K562 (cell line): ENCODE results near the gene PAX2. TPM values are rescaled to one million over a fixed set of nuclear protein-coding genes. Genes with fewer than 3 reads are reported as not detected.

ENCODE experiments used
- ATAC-seq: fragments of 200-7000 bp; cut with Tn5 transposase; 3 replicates; pipeline ENCODE4 v1.9.1; 2020; ENCODE audit warnings: moderate library complexity
- BruUV-seq: library from RNA; stranded (reverse); fragments of 400-500 nt; replicated peaks from 2 replicates; lab custom pipeline; 2021; lab: Mats Ljungman, UMichigan
- CTCF ChIA-PET: fragments of 300-600 bp; formaldehyde crosslinking; extraction: SDS; loops from one replicate; lab custom pipeline; 2021; ENCODE audit warnings: low intra/inter-chr PET ratio; lab: Yijun Ruan, JAX
- POLR2A ChIA-PET: fragments of 300-600, 350-650 bp; sonication (Branson Sonifier 250); formaldehyde crosslinking; extraction: SDS; loops from one replicate; lab custom pipeline; 2021; ENCODE audit warnings: antibody characterized with exemption, inconsistent platforms; lab: Yijun Ruan, JAX
- DNase-seq, 4 experiments: peaks; one replicate each; pipeline versions ENCODE4 v3.0.0 to v3.0.0-alpha.2; 2011 to 2018; ENCODE audit warnings: low spot score in 3 of 4, mixed read lengths in 3 of 4; ENCODE audit errors: extremely low read depth in 1 of 4
- FAIRE-seq: peaks from 2 replicates; lab custom pipeline; 2011; peaks lifted over from hg19 to GRCh38; lab: Jason Lieb, UNC
- H2AFZ ChIP-seq: 2 replicates; pipeline ENCODE4 v1.6.0; 2011; ENCODE audit warnings: low read depth, low read length, control low read depth, inconsistent platforms
- H3K27ac ChIP-seq: fragments of 200-600 bp; 3 replicates; pipeline ENCODE4 v1.8.0; 2011; ENCODE audit warnings: low read depth, mild to moderate bottlenecking, control low read depth, inconsistent platforms, low read length, moderate library complexity, mixed read lengths; ENCODE audit errors: extremely low read depth
- H3K27me3 ChIP-seq, 2 experiments: fragments of 300-600 bp in 1 of 2; 2 replicates in 1 of 2; 3 replicates in 1 of 2; pipeline versions ENCODE4 v1.6.0 to v1.8.0; 2011; ENCODE audit warnings: inconsistent platforms in 2 of 2, low read length in 2 of 2, mild to moderate bottlenecking in 1 of 2, mixed read lengths in 1 of 2, moderate library complexity in 1 of 2; ENCODE audit not compliant: control insufficient read depth in 2 of 2, insufficient read depth in 2 of 2
- H3K36me3 ChIP-seq: fragments of 300-600 bp; 3 replicates; pipeline ENCODE4 v1.8.0; 2011; ENCODE audit warnings: mild to moderate bottlenecking, low read length, inconsistent platforms; ENCODE audit not compliant: control insufficient read depth, insufficient read depth
- H3K4me1 ChIP-seq, 2 experiments: fragments of 200-600 bp in 1 of 2; replicated peaks in 1 of 2; 2 replicates in 1 of 2; 3 replicates in 1 of 2; pipeline versions ENCODE4 v1.5.1 to v1.8.0; 2011; ENCODE audit warnings: inconsistent platforms in 2 of 2, low read length in 2 of 2, mild to moderate bottlenecking in 1 of 2, mixed read lengths in 1 of 2, moderate library complexity in 1 of 2; ENCODE audit not compliant: control insufficient read depth in 2 of 2, insufficient read depth in 2 of 2
- H3K4me2 ChIP-seq: 2 replicates; pipeline ENCODE4 v1.6.1; 2011; ENCODE audit warnings: low read length, control low read depth, inconsistent platforms, mixed read lengths; ENCODE audit not compliant: insufficient read depth
- H3K4me3 ChIP-seq: fragments of 200-600 bp; sonication (generic), shearing (Covaris generic); 2 replicates; pipeline ENCODE4 v1.5.1; 2016; ENCODE audit warnings: control low read depth, inconsistent platforms
- H3K79me2 ChIP-seq: fragments of 200-600 bp; 3 replicates; pipeline ENCODE4 v1.8.0; 2011; ENCODE audit warnings: low read length, inconsistent platforms; ENCODE audit not compliant: control insufficient read depth, insufficient read depth
- H3K9ac ChIP-seq, 2 experiments: 2 replicates each; pipeline versions ENCODE4 v1.6.0 to v1.6.1; 2011; ENCODE audit warnings: low read depth in 2 of 2, low read length in 2 of 2, control low read depth in 1 of 2, inconsistent platforms in 1 of 2, mild to moderate bottlenecking in 1 of 2, mixed read lengths in 1 of 2; ENCODE audit not compliant: insufficient read depth in 1 of 2
- H3K9me1 ChIP-seq: one replicate; pipeline ENCODE4 v1.6.0; 2011; ENCODE audit warnings: inconsistent platforms, mild to moderate bottlenecking, low read length, moderate library complexity; ENCODE audit not compliant: control insufficient read depth, insufficient read depth
- H3K9me3 ChIP-seq: replicated peaks from 2 replicates; pipeline ENCODE4 v1.5.1; 2011; ENCODE audit warnings: low read depth, low read length, inconsistent platforms; ENCODE audit not compliant: control insufficient read depth, insufficient read depth
- H4K20me1 ChIP-seq: replicated peaks from 2 replicates; pipeline ENCODE4 v1.6.1; 2011; ENCODE audit warnings: low read length, inconsistent platforms, mixed read lengths; ENCODE audit not compliant: control insufficient read depth, insufficient read depth
- ATF1 ChIP-seq, 2 experiments: fragments of 450-650 bp in 1 of 2; IDR thresholded peaks; 2 replicates each; pipeline ENCODE4 v1.6.1; 2016; ENCODE audit warnings: missing compliant biosample characterization in 1 of 2, missing genetic modification characterization in 1 of 2
- BRD4 ChIP-seq: fragments of 200-600 bp; sonication (generic); IDR thresholded peaks from 2 replicates; pipeline ENCODE4 v1.6.1; 2017; ENCODE audit warnings: inconsistent platforms
- HEY1 ChIP-seq: fragments of 250-450 bp; sonication (Bioruptor Pico); IDR thresholded peaks from 2 replicates; pipeline ENCODE4 v1.5.0; 2020; ENCODE audit warnings: mild to moderate bottlenecking, moderate library complexity, borderline replicate concordance
- KLF6 ChIP-seq: fragments of 250-450 bp; sonication (Bioruptor Pico); IDR thresholded peaks from 2 replicates; pipeline ENCODE4 v1.4.0; 2020; ENCODE audit warnings: mild to moderate bottlenecking, moderate library complexity, borderline replicate concordance
- MTA1 ChIP-seq: fragments of 450-650 bp; IDR thresholded peaks from 2 replicates; pipeline ENCODE4 v1.6.1; 2017; ENCODE audit warnings: borderline replicate concordance
- MXD1 ChIP-seq: fragments of 250-450 bp; sonication (Bioruptor Pico); IDR thresholded peaks from 2 replicates; pipeline ENCODE4 v1.8.0; 2021; ENCODE audit warnings: borderline replicate concordance, mild to moderate bottlenecking, moderate library complexity; ENCODE audit not compliant: poor library complexity, severe bottlenecking
- PTTG1 ChIP-seq: fragments of 450-650 bp; IDR thresholded peaks from 2 replicates; pipeline ENCODE4 v1.6.1; 2016; ENCODE audit warnings: low read depth, mild to moderate bottlenecking, missing genetic modification characterization, missing compliant biosample characterization
- RBM14 ChIP-seq: fragments of 200-400 bp; formaldehyde crosslinking; IDR thresholded peaks from 2 replicates; pipeline ENCODE4 v1.6.1; 2018; ENCODE audit warnings: low read depth, mild to moderate bottlenecking, low read length, moderate library complexity, borderline replicate concordance; ENCODE audit not compliant: insufficient read depth
- SRF ChIP-seq, 2 experiments: fragments of 250-450, 450-650 bp in 1 of 2; sonication (Bioruptor Pico) in 1 of 2; sonication (generic) in 1 of 2; formaldehyde crosslinking; IDR thresholded peaks; 2 replicates each; pipeline versions ENCODE4 v1.5.0 to v1.5.1; 2020 to 2022; ENCODE audit warnings: mild to moderate bottlenecking in 1 of 2, missing genetic modification reagents in 1 of 2
- TBP ChIP-seq: optimal IDR thresholded peaks from 2 replicates; pipeline ENCODE3; 2011; ENCODE audit warnings: low read depth, low read length, improper control_type of control experiment
- ZFP36 ChIP-seq: fragments of 150-350 bp; IDR thresholded peaks from 2 replicates; pipeline ENCODE4 v1.6.1; 2018; ENCODE audit warnings: low read length, low read depth; ENCODE audit not compliant: partially characterized antibody
- ZNF133 ChIP-seq: fragments of 250-450 bp; sonication (Bioruptor Pico); IDR thresholded peaks from 2 replicates; pipeline ENCODE4 v1.4.0; 2020; ENCODE audit warnings: mild to moderate bottlenecking
- ZNF511 ChIP-seq: sonication (generic); formaldehyde crosslinking; IDR thresholded peaks from 2 replicates; pipeline ENCODE4 v1.8.0; 2022; ENCODE audit warnings: mild to moderate bottlenecking, missing genetic modification reagents
- ZNF707 ChIP-seq: fragments of 250-450 bp; sonication (Bioruptor Pico); conservative IDR thresholded peaks from 2 replicates; pipeline ENCODE4 v1.8.0; 2022; ENCODE audit warnings: inconsistent platforms, mild to moderate bottlenecking, moderate library complexity
- WGBS: fragments of 100-300 bp; shearing (Covaris generic); methylation state at CpG from one replicate; pipeline ENCODE4 v1.1.6; 2016; ENCODE audit warnings: low coverage, mixed read lengths; ENCODE audit not compliant: insufficient coverage; ENCODE audit errors: missing lambda C conversion rate; 5-methylcytosine and 5-hydroxymethylcytosine counted together
- in situ Hi-C: fragments of 300-500 bp; cut with MboI; formaldehyde crosslinking; loops from 4 replicates; pipeline ENCODE4 v1.15.0; 2018; ENCODE audit warnings: inconsistent platforms, mixed read lengths
- intact Hi-C: fragments of 100-400 bp; cut with micrococcal nuclease; formaldehyde crosslinking; loops from 2 replicates; pipeline ENCODE4 v1.14.2; 2022
- polyA plus RNA-seq, 8 experiments: library from polyadenylated mRNA; depleted of rRNA in 4 of 8; stranded (reverse) in 5 of 8; unstranded in 3 of 8; fragments of >200 nt; fragmentation: Nextera tagmentation in 2 of 8; fragmentation: Illumina TruSeq in 1 of 8; extraction: Ambion mirVana in 2 of 8; extraction: Trizol in 1 of 8; gene quantifications; 2 replicates each; pipeline versions ENCODE4 v1.2.1 to v1.2.3, GENCODE V29; 2011 to 2014; ENCODE audit warnings: inconsistent platforms in 1 of 8, missing spikeins in 1 of 8
- total RNA-seq, 7 experiments: library from RNA; depleted of rRNA in 6 of 7; stranded (reverse); fragments of >200 nt in 6 of 7; fragmentation: Illumina TruSeq in 2 of 7; extraction: Trizol in 2 of 7; gene quantifications; 2 replicates each; pipeline versions ENCODE4 v1.2.1 to v1.2.3, GENCODE V29; 2011 to 2021; ENCODE audit warnings: low replicate concordance in 1 of 7

PAX2 gene
- total and polyA plus RNA-seq, 9 of the 15 experiments (the other 6 are each of a cell fraction or from before 2014, with no cell fraction given): not detected

DNA sequence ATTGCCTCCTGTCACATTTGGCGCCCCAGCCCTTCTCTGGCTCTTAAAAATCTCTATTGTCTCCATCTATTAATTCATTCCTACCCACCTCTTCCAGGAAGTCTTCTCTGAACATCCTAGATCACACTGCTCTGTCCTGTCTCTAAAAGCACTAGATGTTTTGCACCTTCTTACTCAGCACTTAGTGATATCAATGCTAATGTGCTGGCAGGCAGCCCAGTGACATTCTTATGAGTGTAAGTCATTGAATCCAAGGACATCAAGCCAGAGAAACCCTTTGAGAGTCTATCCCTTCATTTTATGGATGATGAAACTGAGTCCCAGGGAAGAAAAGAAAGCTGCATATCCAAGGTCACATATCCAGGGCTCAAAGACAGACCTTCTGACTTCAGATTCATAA lies 48.3 kb upstream of the PAX2 start:
- no peaks in the 10 kb centered on the region for H3K79me2 ChIP-seq
- H3K9ac ChIP-seq: no peak overlapping the region
- H2AFZ ChIP-seq: no peak overlapping the region
- H4K20me1 ChIP-seq: no peaks in the 10 kb centered on the region
- in situ Hi-C loops: no loop called here
- 0% methylated on average over 1 of the region's 1 CpG for WGBS
- POLR2A ChIA-PET: interaction anchor here (0.6 kb wide), 1 partner anchor 9 kb away, joined by 4 read pairs; no protein-coding TSS in a partner anchor
- no peak overlapping the region for H3K27ac ChIP-seq
- H3K4me3 ChIP-seq: no peak overlapping the region
- CTCF ChIA-PET: no interaction called here
- no peak overlapping the region for H3K4me2 ChIP-seq
- no peaks in the 10 kb centered on the region for H3K4me1 ChIP-seq
- H3K9me3 ChIP-seq: no peaks in the 10 kb centered on the region
- BruUV-seq: no TSS peak
- intact Hi-C loops: no loop called here
- FAIRE-seq: no peak
- H3K36me3 ChIP-seq: no peaks in the 10 kb centered on the region
- no peak for DNase-seq
- no peak for TF ChIP-seq MTA1
- no peak for TF ChIP-seq PTTG1
- TF ChIP-seq KLF6 (CRISPR knock-in tag): no peak
- TF ChIP-seq ATF1 (CRISPR knock-in tag; IDR thresholded peaks at IDR 0.05): no peak
- TF ChIP-seq ATF1 (tag; IDR thresholded peaks at IDR 0.05): no peak
- TF ChIP-seq ZNF133: no peak
- no peak for TF ChIP-seq SRF (CRISPR knock-in tag; IDR thresholded peaks at IDR 0.05)
- TF ChIP-seq BRD4: no peak
- no peak for TF ChIP-seq MXD1 (CRISPR knock-in tag)
- TF ChIP-seq ZNF511: no peak
- TF ChIP-seq ZFP36: no peak
- TF ChIP-seq HEY1 (CRISPR knock-in tag): no peak
- no peak for TF ChIP-seq ZNF707 (CRISPR knock-in tag)
- TF ChIP-seq TBP: no peak
- no peak for TF ChIP-seq RBM14
- no peak for ATAC-seq
- H3K9me1 ChIP-seq: no peaks in the 10 kb centered on the region
- H3K27me3 ChIP-seq: no peaks in the 10 kb centered on the region; a peak in 3 of 5 replicates
